HepG2 (cell line): Measurements from ENCODE around the gene JOSD1. TPM values are rescaled to one million over a fixed set of nuclear protein-coding genes. Genes with fewer than 3 reads are reported as not detected.

Source experiments
- ATAC-seq: fragments of 200-7000 bp; cut with Tn5 transposase; 3 replicates; pipeline ENCODE4 v1.9.1; 2020; ENCODE audit warnings: mild to moderate bottlenecking, moderate library complexity
- BruUV-seq: library from RNA; stranded (reverse); fragments of 400-500 nt; replicated peaks from 2 replicates; lab custom pipeline; 2021; lab: Mats Ljungman, UMichigan
- CTCF ChIA-PET: fragments of 300-600 bp; formaldehyde crosslinking; extraction: SDS; loops from one replicate; lab custom pipeline; 2021; ENCODE audit warnings: low total read pairs, inconsistent platforms, low intra/inter-chr PET ratio; lab: Yijun Ruan, JAX
- POLR2A ChIA-PET: fragments of 350-600 bp; sonication (Branson Sonifier 250); formaldehyde crosslinking; loops from one replicate; lab custom pipeline; 2020; ENCODE audit warnings: antibody characterized with exemption, inconsistent platforms; lab: Yijun Ruan, JAX
- DNase-seq: peaks from one replicate; pipeline ENCODE4 v3.0.0-alpha.2; 2015; ENCODE audit warnings: low spot score
- FAIRE-seq: peaks from 3 replicates; lab custom pipeline; 2011; peaks lifted over from hg19 to GRCh38; lab: Jason Lieb, UNC
- H2AFZ ChIP-seq: one replicate; pipeline ENCODE4 v1.6.1; 2011; ENCODE audit warnings: low read length, inconsistent platforms
- H3K27ac ChIP-seq: fragments of 300-600 bp; 3 replicates; pipeline ENCODE4 v1.8.0; 2011; ENCODE audit warnings: mixed run types, mild to moderate bottlenecking, mixed read lengths, low read length, inconsistent platforms; ENCODE audit not compliant: insufficient read depth; ENCODE audit errors: extremely low read length
- H3K27me3 ChIP-seq, 2 experiments: fragments of 200-600 bp in 1 of 2; 2 replicates in 1 of 2; 3 replicates in 1 of 2; pipeline versions ENCODE4 v1.6.0 to v1.8.0; 2011; ENCODE audit warnings: low read length in 2 of 2, mild to moderate bottlenecking in 2 of 2, moderate library complexity in 2 of 2, inconsistent platforms in 1 of 2; ENCODE audit not compliant: insufficient read depth in 2 of 2, control insufficient read depth in 1 of 2
- H3K36me3 ChIP-seq, 2 experiments: fragments of 200-600 bp in 1 of 2; replicated peaks in 1 of 2; 2 replicates in 1 of 2; 3 replicates in 1 of 2; pipeline versions ENCODE4 v1.5.1 to v1.8.0; 2011; ENCODE audit warnings: low read length in 2 of 2, inconsistent platforms in 1 of 2; ENCODE audit not compliant: insufficient read depth in 2 of 2, control insufficient read depth in 1 of 2
- H3K4me1 ChIP-seq: 2 replicates; pipeline ENCODE4 v1.5.1; 2012; ENCODE audit warnings: low read length, inconsistent platforms; ENCODE audit not compliant: insufficient read depth
- H3K4me2 ChIP-seq: 2 replicates; pipeline ENCODE4 v1.6.0; 2011; ENCODE audit warnings: low read depth, low read length, inconsistent platforms
- H3K4me3 ChIP-seq, 3 experiments: fragments of 200-600 bp in 1 of 3; sonication (generic), shearing (Covaris generic) in 1 of 3; replicated peaks in 1 of 3; 2 replicates each; pipeline ENCODE4 v1.5.1; 2011 to 2016; ENCODE audit warnings: low read length in 3 of 3, inconsistent platforms in 2 of 3, low read depth in 2 of 3, mild to moderate bottlenecking in 2 of 3, control low read depth in 1 of 3, mixed read lengths in 1 of 3; ENCODE audit not compliant: insufficient read depth in 1 of 3
- H3K79me2 ChIP-seq: one replicate; pipeline ENCODE4 v1.6.1; 2011; ENCODE audit warnings: low read length, inconsistent platforms; ENCODE audit not compliant: insufficient read depth
- H3K9ac ChIP-seq: 2 replicates; pipeline ENCODE4 v1.6.0; 2011; ENCODE audit warnings: mild to moderate bottlenecking, low read depth, low read length, inconsistent platforms; ENCODE audit not compliant: insufficient read depth
- H3K9me3 ChIP-seq: 2 replicates; pipeline ENCODE4 v1.5.1; 2012; ENCODE audit warnings: mild to moderate bottlenecking, low read length
- H4K20me1 ChIP-seq: 2 replicates; pipeline ENCODE4 v1.6.0; 2011; ENCODE audit warnings: inconsistent platforms, mild to moderate bottlenecking, low read length, moderate library complexity; ENCODE audit not compliant: insufficient read depth
- AGO2 ChIP-seq: fragments of 200-400 bp; formaldehyde crosslinking; optimal IDR thresholded peaks from 2 replicates; pipeline ENCODE3; 2017; ENCODE audit warnings: mild to moderate bottlenecking, low read depth, low read length, moderate library complexity
- NAIF1 ChIP-seq: sonication (generic); formaldehyde crosslinking; IDR thresholded peaks from 2 replicates; pipeline ENCODE4 v1.5.0; 2020; ENCODE audit warnings: mild to moderate bottlenecking, missing genetic modification reagents, borderline replicate concordance
- POLR2A ChIP-seq, 2 experiments: IDR thresholded peaks; 2 replicates each; pipeline ENCODE4 v1.6.1; 2011; ENCODE audit warnings: low read depth in 2 of 2, low read length in 2 of 2, mild to moderate bottlenecking in 1 of 2, moderate library complexity in 1 of 2; ENCODE audit not compliant: insufficient read depth in 1 of 2
- POLR2AphosphoS5 ChIP-seq: IDR thresholded peaks from 2 replicates; pipeline ENCODE4 v1.6.1; 2012; ENCODE audit warnings: low read depth, low read length
- POLR2G ChIP-seq: fragments of 200-400 bp; formaldehyde crosslinking; IDR thresholded peaks from 2 replicates; pipeline ENCODE4 v1.6.1; 2018; ENCODE audit warnings: mild to moderate bottlenecking, low read depth, low read length, moderate library complexity
- RBFOX2 ChIP-seq: fragments of 200-400 bp; formaldehyde crosslinking; IDR thresholded peaks from 2 replicates; pipeline ENCODE4 v1.6.1; 2017; ENCODE audit warnings: low read depth, mild to moderate bottlenecking, low read length
- RBM22 ChIP-seq: fragments of 200-400 bp; formaldehyde crosslinking; optimal IDR thresholded peaks from 2 replicates; pipeline ENCODE3; 2017; ENCODE audit warnings: mild to moderate bottlenecking, low read length, moderate library complexity
- REPIN1 ChIP-seq: sonication (generic); formaldehyde crosslinking; IDR thresholded peaks from 2 replicates; pipeline ENCODE4 v1.8.0; 2022; ENCODE audit warnings: missing genetic modification reagents, low read depth, mild to moderate bottlenecking, borderline replicate concordance
- SAFB2 ChIP-seq: sonication (generic); formaldehyde crosslinking; IDR thresholded peaks from 2 replicates; pipeline ENCODE4 v1.5.1; 2020; ENCODE audit warnings: missing genetic modification reagents, low read depth, mild to moderate bottlenecking, borderline replicate concordance
- SP140L ChIP-seq: sonication (generic); formaldehyde crosslinking; IDR thresholded peaks from 2 replicates; pipeline ENCODE4 v1.4.0; 2020; ENCODE audit warnings: missing genetic modification reagents, borderline replicate concordance
- SP5 ChIP-seq: IDR thresholded peaks from 2 replicates; pipeline ENCODE4 v1.6.1; 2016; ENCODE audit warnings: low read depth, borderline replicate concordance
- TRAFD1 ChIP-seq: sonication (generic); formaldehyde crosslinking; IDR thresholded peaks from 2 replicates; pipeline ENCODE4 v1.5.1; 2020; ENCODE audit warnings: missing genetic modification reagents, mild to moderate bottlenecking, borderline replicate concordance
- ZNF12 ChIP-seq: sonication (generic); formaldehyde crosslinking; IDR thresholded peaks from 2 replicates; pipeline ENCODE4 v1.5.0; 2020; ENCODE audit warnings: missing genetic modification reagents
- ZNF207 ChIP-seq: fragments of 450-650 bp; IDR thresholded peaks from 2 replicates; pipeline ENCODE4 v1.6.1; 2016; ENCODE audit warnings: antibody characterized with exemption, borderline replicate concordance
- ZNF605 ChIP-seq: sonication (generic); formaldehyde crosslinking; IDR thresholded peaks from 2 replicates; pipeline ENCODE4 v1.8.0; 2022; ENCODE audit warnings: mild to moderate bottlenecking, missing genetic modification reagents
- ZNF792 ChIP-seq: IDR thresholded peaks from 2 replicates; pipeline ENCODE4 v1.6.1; 2016
- ZNF891 ChIP-seq: sonication (generic); formaldehyde crosslinking; IDR thresholded peaks from 2 replicates; pipeline ENCODE4 v1.5.0; 2020; ENCODE audit warnings: mild to moderate bottlenecking, missing genetic modification reagents
- WGBS: methylation state at CpG from one replicate; pipeline ENCODE4 v1.1.6; 2017; ENCODE audit warnings: low lambda C conversion rate; 5-methylcytosine and 5-hydroxymethylcytosine counted together
- in situ Hi-C: cut with HindIII; loops from 2 replicates; pipeline ENCODE4 v1.10.0; 2017; ENCODE audit warnings: low pct_unique_long_range_greater_than_20kb; ENCODE audit not compliant: extremely low pct_ligation_motif_present
- intact Hi-C: fragments of 100-400 bp; cut with micrococcal nuclease; formaldehyde crosslinking; loops from one replicate; pipeline ENCODE4 v1.10.0; 2022; ENCODE audit not compliant: unreplicated experiment
- polyA plus RNA-seq, 8 experiments: library from polyadenylated mRNA; depleted of rRNA in 3 of 8; stranded (reverse) in 7 of 8; unstranded in 1 of 8; fragments of >200 nt; fragmentation: Illumina TruSeq in 4 of 8; extraction: Trizol in 4 of 8; gene quantifications; 2 replicates each; pipeline versions ENCODE4 v1.2.1 to v1.2.3, GENCODE V29; 2011 to 2016; ENCODE audit warnings: low read depth in 4 of 8, missing spikeins in 1 of 8, mixed read lengths in 1 of 8; ENCODE audit not compliant: insufficient read depth in 1 of 8
- total RNA-seq, 5 experiments: library from RNA; depleted of rRNA; stranded (reverse); fragments of >200 nt; fragmentation: Illumina TruSeq; extraction: Trizol; gene quantifications; 2 replicates each; pipeline ENCODE4 v1.2.3, GENCODE V29; 2016; ENCODE audit warnings: low read depth in 1 of 5
- TF ChIP-seq, protein P1 (sequence below): sonication (generic); formaldehyde crosslinking; IDR thresholded peaks from 2 replicates; pipeline ENCODE4 v1.4.0; 2020; ENCODE audit warnings: low read depth, mild to moderate bottlenecking, missing genetic modification reagents

JOSD1 gene
- total and polyA plus RNA-seq, 2 of the 13 experiments (the other 11 are each of a cell fraction or from before 2014, with no cell fraction given) = 31.7 to 38.4 TPM

DNA sequence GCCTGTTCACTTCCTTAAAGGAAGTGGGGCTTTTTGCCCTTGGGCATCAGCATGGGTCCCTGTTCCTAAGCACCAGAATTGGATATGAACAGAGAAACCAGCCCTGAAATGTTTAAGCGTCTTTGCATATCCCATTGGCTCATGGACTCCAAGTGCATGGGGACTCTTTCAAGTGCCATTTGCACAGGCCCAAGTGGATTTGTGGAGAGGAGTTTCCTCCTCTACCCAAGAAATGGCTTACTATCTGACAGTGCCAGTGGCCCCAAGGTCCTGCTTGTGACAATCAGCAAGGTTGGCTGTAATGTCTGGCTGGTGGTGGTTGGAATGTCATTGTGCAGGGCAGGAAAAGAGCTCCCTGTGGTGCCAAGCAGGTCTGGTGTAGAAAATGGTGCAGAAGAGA, 15.0 kb downstream of the JOSD1 start:
- Histone ChIP-seq H3K9ac (no peak overlapping the region), H2AFZ (no peak overlapping the region), H4K20me1 (no peaks in the 10 kb centered on the region), H3K9me3 (no peaks in the 10 kb centered on the region), H3K4me1 (peaks cover 19% of the 10 kb centered on the region), H3K36me3 (peaks cover 26 to 57% of the 10 kb centered on the region in 2 experiments), H3K4me2 (no peak overlapping the region), H3K27me3 (no peaks in the 10 kb centered on the region), H3K79me2 (peaks cover 11% of the 10 kb centered on the region), H3K4me3 (no peak overlapping the region), H3K27ac (no peak overlapping the region)
- ChIA-PET POLR2A (interaction anchor here (0.7 to 1.0 kb wide), 2 partner anchors 11 to 22 kb away, joined by 3 to 5 read pairs; no protein-coding TSS in a partner anchor), CTCF (no interaction called here)
- BruUV-seq = no TSS peak
- no peak for ATAC-seq
- FAIRE-seq = no peak
- DNase-seq = no peak
- WGBS = 100% methylated on average over 1 of the region's 1 CpG
- TF ChIP-seq POLR2AphosphoS5 = 0 out of 2 replicates have a peak, but pooled peaks have one; percentile 38
- no peak for TF ChIP-seq SP5
- peak; percentile 44 for TF ChIP-seq AGO2
- peak; percentile 92 for TF ChIP-seq RBM22
- intact Hi-C loops (no loop called here), in situ Hi-C loops (no loop called here)

- H3K4me2 ChIP-seq = no peak overlapping the region
- no peak overlapping the region for H3K4me3 ChIP-seq
- H2AFZ ChIP-seq = no peak overlapping the region
- intact Hi-C loops (no loop called here), in situ Hi-C loops (no loop called here)
- no peaks in the 10 kb centered on the region for H3K9me3 ChIP-seq
- ATAC-seq (no peak), DNase-seq (no peak), FAIRE-seq (no peak)
- H3K27ac ChIP-seq = no peak overlapping the region
- no TSS peak for BruUV-seq
- TF ChIP-seq, protein P1, sequence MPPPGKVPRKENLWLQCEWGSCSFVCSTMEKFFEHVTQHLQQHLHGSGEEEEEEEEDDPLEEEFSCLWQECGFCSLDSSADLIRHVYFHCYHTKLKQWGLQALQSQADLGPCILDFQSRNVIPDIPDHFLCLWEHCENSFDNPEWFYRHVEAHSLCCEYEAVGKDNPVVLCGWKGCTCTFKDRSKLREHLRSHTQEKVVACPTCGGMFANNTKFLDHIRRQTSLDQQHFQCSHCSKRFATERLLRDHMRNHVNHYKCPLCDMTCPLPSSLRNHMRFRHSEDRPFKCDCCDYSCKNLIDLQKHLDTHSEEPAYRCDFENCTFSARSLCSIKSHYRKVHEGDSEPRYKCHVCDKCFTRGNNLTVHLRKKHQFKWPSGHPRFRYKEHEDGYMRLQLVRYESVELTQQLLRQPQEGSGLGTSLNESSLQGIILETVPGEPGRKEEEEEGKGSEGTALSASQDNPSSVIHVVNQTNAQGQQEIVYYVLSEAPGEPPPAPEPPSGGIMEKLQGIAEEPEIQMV (CRISPR knock-in tag) = no peak
- TF ChIP-seq TRAFD1 (no peak), POLR2G (peak; percentile 47), POLR2A (IDR thresholded peaks at IDR 0.05; ENCODE audit: insufficient read depth in 1 of 2, low read depth in 2 of 2, low read length in 2 of 2) (0 out of 4 replicates have a peak, but pooled peaks of 1 of the 2 experiments have one; percentile 27), RBFOX2 (peak; percentile 3; the same call in 1 of the 2 replicates), SP140L (CRISPR knock-in tag) (no peak), ZNF12 (CRISPR knock-in tag) (no peak), ZNF891 (no peak), NAIF1 (CRISPR knock-in tag) (no peak), ZNF207 (no peak), SAFB2 (CRISPR knock-in tag) (no peak), ZNF605 (CRISPR knock-in tag) (no peak), REPIN1 (CRISPR knock-in tag) (no peak), ZNF792 (CRISPR knock-in tag) (no peak)
- H4K20me1 ChIP-seq = no peaks in the 10 kb centered on the region
- ChIA-PET CTCF (no interaction called here), POLR2A (interaction anchor here (4.7 kb wide), 1 partner anchor 11 kb away, joined by 102 read pairs; the partner anchor contains the start of gene JOSD1)
- peaks cover 22% of the 10 kb centered on the region for H3K4me1 ChIP-seq
- H3K27me3 ChIP-seq = no peaks in the 10 kb centered on the region
- H3K36me3 ChIP-seq = peaks cover 26 to 55% of the 10 kb centered on the region in 2 experiments
- H3K9ac ChIP-seq = no peak overlapping the region
- peaks cover 11% of the 10 kb centered on the region for H3K79me2 ChIP-seq
- 96% methylated on average over 9 of the region's 9 CpGs for WGBS
Observed at GRCh38 chr22:38684895-38685294, 15.8 kb downstream of the JOSD1 start.
